ENCODE results near the gene P4HA1.
A peak's percentile ranks its signal among the peaks of the same experiment; 100 is the strongest.
"Not testable (repeated sequence)": the region's sequence is repeated elsewhere in the genome, so short reads cannot be mapped to it uniquely, and the experiment has no call there.

Gene P4HA1

DNA sequence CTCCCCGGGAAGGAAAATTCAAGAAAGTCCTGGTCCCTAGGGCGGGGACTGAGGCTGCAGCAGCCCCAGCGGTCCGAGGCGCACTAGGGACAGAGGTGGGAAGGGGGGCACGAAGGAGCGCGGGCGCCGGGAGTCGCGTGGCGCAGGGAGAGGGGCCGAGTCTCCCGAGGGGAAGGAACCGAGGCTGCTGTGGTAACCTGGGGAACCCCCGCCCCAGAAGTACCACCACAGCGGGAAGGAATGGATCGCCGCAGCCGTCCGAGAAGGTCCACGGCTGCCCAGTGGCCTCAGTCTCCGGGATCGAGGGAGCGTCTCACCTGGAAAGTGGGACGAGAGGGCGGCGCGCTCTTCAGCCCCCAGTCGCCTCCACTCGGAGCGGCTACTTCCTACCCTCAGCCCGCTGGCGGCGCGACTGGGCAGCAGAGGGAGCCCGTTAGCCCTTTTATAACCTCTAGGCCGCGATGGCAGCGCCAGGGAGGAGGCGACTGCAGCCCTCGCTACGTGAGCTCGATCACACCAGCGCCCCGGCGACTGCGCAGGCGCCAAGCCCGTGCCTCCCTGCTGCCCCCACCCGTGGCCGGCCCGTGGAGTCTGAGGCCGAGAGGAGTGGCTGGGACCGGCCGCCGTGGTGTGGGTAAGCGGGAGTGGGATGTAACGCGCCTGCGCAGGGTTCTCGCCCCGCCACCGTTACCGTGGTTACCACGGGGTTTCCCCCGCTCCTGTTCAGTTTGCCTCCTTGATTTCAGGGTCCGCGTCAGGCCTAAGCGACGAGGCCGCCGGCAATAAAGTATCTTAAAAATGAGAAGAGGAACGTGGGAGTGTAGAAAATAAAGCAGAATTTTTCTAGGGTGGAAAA, at the start of gene P4HA1:
TSS of gene P4HA1 (minus strand) at position 418 of the 856 bp plus-strand sequence. CDS start 21,983 bp downstream, outside the sequence.
- peak; percentile 78 to 93 for DNase-seq

DNA sequence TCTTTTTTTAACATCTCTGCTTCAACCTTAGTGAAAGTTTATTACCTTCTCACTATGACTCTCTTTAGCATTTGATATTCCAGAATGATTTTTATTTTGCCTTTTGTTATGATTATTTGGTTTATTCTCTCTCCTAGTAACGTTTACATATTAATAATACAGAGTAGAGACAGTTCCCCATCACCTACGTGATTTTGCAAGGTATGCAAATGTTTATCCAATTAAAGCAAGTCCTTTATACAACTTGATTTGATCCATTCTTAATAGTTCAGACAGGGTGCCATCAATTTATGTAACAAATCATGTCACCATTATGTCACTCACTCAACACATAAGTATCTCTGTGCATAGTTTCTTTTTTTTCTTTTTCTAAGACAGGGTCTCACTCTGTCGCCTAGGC, 44.9 kb upstream of the P4HA1 start:
- DNase-seq = no peak

DNA sequence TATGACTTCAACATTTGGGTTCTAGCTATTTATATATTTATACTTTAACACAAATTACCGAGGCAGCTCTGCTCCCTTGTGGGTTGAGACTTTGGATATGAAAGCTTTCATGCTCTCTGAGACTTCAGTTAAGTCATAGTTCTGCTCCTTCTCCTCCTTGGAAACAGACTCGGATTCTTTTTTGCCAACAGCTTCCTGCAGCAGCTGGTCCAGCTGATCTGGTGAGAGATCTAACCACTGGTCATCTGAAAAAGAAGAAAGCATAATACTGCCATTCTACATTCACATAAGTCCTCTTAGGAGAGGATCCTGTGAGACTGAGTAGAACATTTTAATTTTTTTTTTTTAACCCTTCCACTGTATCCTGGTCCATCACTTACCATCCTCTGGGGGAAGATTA, 42.6 kb upstream of the P4HA1 start:
- no peak for DNase-seq

DNA sequence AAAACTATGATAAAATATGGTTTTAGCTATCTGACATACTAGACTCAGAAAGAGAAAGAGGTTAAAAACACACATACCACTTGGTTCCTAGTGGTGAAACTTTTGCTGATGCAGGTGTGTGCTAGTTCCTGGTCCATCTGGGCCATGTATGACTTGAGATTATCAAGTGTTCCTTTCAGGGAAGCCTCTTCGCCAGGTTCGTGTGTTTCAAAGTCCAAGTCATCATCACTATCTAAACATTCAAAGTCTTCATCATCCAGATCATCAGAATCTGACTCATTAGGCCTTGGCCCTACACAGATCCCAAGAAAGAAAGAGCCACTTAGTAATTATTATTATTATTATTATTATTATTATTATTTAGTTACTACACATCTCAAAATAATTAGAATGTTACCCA, 40.0 kb upstream of the P4HA1 start:
- DNase-seq = no peak

DNA sequence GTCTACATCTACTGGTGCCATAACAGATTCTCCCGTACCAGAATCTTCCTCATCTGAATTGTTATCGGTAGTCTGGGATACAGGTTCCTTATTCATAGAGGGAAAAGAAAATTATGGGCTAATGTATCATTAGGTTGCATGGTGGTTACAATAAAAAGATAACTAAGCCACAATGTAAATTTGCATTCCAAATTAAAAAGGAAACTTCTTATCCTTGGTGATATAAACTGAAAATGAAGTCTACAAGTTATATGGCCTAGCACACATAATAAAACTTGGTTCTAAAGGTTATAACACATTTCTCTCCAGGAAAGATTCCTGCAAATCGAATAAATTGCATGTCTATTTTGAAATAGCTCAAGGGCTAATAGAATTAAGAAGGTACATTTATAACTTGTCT, 38.1 kb upstream of the P4HA1 start:
- no peak for DNase-seq

DNA sequence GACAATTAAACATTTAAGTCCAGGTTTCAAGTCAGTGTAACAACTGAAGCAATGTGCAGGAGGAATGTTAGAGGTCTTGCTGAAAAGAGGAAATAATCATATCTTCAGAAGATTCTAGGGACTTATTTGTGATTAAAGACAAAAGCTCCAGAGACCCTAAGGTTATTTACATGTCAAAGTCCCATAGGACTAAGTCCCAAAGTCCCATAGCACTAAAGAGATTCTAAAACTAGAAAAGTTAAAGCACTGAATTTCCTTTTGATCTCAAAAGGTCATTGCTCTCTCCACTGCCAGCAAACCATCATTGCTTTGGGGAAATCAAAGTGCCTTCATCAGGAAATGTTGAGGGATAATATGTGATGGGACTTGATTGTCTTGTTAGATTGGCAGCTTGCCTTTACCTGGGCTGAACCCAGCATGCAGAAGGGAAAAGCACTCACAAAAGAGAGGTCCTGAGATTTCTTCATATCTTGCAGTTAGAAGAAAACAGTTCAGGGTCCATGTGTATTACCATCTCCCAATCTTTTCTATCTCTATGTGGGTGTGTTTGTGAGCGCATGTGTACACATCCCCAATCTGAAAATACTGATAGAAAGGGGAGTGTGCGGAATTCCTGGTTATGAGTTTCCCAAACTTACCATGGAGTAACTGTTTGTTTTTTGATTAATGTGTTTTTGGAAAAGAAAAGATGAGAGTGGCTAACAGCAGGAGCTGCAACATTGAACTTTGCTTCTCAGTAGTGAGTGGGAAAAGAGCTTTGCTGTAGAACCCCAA, 35.4 kb upstream of the P4HA1 start:
- no peak for DNase-seq

DNA sequence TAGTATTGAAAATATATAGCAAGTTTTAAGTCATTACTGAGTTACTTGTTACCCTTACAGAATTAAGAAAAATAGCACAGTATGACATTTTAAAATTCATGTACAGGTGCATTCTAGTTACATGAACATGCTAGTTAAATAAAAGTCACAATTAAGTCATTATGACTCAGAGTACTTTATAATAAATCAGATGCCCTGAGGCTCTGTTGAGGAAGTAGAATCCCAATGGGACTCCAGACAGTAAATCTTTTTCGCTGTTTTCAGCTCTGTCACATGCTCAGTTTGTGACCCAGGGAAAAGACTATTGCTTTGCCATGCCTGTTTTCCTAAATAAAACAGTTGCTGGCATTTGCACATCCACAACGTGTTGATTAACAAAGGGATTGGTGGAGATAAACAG, 34.6 kb upstream of the P4HA1 start:
- no peak for DNase-seq

DNA sequence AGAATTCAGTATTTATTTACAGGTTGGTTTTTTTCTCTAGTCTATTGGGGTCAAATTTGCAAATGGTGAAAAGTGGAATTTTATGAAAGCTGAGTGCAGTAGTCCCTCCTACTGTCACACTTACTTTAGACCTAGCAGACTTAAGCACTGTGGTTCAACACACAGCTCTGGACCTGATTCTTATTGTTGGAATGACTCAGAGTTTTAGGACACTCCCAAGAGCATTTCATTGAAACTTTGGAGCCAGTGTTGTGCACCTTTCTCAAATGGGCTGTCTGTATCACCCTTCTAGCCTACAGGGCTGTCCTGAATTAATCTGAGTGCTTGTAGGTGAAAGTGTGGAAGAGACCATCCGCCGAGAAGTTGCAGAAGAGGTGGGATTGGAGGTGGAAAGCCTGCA, 29.7 kb upstream of the P4HA1 start:
- DNase-seq = no peak

DNA sequence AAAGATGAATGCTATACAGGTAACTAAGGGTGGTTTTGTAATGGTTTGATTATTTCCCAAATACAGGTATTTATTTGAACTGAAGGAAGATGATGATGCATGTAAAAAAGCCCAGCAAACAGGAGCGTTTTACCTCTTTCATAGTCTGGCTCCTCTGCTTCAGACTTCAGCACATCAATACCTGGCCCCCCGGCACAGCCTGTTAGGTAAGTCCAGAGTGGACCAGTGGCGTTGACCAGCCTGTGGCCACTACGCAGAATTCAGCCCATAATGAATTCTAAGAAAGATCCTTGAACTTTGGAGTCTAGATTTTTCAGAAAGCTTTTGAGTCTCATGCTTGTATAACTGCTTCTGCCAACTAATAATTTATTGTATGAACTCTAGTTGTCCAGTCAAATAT, 23.3 kb upstream of the P4HA1 start:
- DNase-seq = no peak

DNA sequence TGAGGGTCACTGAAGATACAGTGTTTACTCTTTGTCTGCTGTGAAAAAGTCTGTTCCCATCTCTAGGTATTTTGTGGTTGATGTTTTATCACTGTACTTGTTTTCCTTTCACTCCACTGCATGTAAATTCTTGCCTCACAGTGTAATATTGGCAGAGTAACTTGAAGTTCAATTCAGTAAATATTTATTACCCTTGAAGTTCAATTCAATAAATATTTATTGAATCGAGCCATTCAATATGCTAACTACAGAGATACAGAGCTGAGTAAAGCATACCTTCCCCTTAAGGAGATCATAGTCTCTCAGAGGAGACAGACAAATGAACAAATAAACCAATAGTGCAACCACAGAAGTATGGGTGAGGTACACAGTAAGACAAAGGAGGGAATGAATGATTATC, 22.8 kb upstream of the P4HA1 start:
- DNase-seq = no peak

DNA sequence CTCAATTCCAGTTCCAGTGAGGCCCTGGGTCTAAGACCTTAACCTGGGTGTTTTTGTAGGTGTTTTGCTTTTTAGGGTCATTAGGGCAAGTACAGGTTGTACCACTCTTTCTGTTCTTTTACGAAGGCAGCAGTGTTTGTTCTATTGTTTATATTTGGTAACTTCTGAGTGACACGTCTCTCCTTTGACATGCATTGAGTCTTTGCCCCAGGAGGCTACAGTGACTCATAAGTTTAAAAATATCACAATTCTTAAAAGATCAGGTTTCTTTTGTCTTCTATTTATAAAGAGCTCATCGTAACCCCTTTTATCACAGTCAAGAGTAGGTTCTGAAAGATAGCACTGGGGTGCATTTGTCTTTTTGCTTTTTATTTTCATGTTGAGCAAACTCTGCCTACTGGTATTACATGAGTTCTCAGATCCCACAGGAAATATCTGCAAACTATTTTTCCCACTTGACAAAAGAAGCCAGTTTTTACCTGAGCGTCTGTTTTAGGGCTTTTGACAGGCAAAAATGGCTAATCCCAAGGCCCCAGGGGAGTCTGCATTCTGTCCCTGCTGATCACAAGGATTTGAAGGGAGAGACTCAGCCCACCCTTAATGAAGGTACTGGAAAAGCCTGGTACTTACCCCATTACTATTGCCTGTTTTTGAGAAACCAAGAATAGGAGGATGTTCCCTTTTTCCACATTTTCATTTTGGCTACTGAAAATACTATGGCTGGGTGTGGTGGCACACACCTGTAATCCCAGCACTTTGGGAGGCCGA, 21.5 kb upstream of the P4HA1 start:
- DNase-seq = no peak

DNA sequence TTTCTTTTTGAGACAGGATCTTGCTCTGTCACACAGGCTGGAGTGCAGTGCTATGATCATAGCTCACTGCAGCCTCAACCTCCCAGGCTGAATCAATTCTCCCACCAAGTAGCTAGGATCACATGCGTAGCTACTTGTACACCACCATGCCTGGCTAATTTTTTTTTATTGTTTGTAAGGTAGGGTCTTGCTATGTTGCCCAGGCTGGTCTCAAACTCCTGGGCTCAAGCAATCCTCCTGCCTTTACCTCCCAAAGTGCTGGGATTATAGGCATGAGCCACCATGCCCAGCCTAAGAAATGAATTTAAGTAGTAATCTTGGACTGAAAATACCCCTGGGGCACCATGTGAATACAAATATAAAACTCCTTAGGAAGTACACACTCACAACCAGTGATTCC, 19.4 kb upstream of the P4HA1 start:
- no peak for DNase-seq

DNA sequence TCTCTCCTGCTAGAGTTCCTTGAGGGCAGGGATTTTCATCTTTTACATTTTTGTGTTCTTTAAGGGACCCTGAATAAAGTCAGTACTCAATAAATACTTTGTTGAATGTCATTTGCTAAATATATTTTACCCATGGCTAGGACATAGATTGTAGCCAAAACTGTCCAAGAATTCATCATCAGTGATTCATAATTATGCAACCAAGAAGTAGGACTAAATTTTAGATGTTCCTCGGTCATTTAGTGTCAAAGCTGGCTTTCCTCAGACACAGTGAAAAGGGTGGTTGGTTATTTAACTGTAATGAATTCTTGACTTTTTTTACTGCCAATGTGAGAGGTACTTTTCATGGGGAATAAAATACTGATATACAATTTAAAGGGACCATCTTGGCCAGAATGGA, 16.9 kb upstream of the P4HA1 start:
- no peak for DNase-seq

DNA sequence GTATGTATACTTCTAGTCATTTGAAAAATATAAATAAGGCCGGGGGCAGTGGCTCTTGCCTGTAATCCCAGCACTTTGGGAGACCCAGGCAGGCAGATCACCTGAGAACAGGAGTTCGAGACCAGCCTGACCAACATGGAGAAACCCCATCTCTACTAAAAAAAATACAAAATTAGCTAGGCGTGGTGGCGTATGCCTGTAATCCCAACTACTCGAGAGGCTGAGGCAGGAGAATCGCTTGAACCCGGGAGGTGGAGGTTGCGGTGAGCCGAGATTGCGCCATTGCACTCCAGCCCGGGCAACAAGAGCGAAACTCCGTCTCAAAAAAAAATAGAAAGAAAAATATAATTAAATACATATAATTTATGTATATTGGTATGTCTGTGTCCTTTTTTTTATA, 15.4 kb upstream of the P4HA1 start:
- DNase-seq = not testable (repeated sequence)

DNA sequence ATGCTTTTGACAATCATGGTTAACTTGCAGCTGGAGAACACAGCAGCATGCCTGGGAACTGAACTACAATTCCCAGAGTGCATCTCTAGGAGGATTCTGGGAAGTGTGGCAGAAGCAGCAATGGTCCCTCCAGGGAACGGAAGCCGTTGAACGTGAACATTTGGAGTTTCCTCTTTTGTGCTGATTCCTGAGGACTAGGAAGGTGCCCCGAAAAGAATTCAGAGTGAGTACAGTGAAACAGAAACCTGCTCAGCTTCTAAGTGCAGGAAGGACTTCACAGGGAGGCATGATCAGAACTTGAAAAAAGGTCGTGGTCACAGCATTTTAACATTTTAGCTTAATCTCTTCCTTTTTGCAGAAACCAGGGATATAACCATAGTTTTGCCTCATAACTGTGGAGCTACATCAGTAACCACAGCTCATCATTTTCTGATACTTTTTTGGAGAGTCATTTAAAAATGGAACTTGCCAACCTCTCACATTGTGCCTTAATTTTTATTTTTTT, 13.7 kb upstream of the P4HA1 start, which contains the start of gene NUDT13:
TSS of gene NUDT13 (plus strand) at position 111 of the 505 bp plus-strand sequence. CDS start 3,911 bp downstream, outside the sequence.
- peak in 1 of 2 experiments; percentile 43 for DNase-seq

DNA sequence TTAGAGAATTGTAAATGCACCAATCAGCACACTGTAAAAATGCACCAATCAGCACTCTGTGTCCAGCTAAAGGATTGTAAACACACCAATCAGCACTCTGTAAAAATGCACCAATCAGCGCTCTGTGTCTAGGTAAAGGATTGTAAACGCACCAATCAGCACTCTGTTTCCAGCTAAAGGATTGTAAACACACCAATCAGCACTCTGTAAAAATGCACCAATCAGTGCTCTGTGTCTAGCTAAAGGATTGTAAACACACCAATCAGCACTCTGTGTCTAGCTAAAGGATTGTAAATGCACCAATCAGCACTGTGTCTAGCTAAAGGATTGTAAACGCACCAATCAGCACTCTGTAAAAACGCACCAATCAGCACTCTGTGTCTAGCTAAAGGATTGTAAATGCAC, 12.6 kb upstream of the P4HA1 start:
- not testable (repeated sequence) for DNase-seq

DNA sequence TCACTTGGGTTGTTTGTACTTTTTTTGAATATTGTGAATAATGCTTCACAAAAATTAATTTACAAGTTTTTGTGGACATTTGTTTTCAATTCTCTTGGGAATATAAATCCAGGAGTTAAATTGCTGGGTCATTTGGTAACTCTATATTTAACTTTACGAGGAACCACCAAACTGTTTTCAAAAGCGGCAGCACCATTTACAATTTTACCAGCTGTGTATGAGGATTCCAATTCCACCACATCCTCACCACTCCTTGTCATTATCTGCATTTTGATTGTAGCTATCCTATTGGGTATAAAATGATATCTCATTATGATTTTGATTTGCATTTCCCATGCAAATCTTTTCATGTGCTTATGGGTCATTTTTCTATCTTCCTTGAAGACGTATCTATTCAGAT, 9.6 kb upstream of the P4HA1 start:
- DNase-seq = no peak

DNA sequence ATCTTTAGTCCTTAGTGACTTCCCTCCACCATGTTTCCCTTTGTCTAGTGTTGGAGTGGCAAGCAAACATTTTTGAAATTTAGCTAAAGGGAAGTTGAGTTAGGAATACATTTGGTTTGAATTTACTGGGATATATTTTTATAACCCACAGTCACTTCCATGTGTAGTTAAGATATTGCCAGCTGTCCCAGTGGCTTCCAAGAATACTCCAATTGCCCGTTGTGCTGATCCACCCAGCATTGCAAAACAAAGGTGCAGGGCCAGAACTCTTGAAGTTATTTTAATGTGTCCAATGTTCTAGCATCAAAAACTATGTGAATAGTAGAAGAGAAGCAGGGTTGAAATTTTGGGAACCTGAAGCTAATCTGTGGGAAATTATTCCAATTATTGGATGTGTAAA, 2.5 kb upstream of the P4HA1 start:
- no peak for DNase-seq

DNA sequence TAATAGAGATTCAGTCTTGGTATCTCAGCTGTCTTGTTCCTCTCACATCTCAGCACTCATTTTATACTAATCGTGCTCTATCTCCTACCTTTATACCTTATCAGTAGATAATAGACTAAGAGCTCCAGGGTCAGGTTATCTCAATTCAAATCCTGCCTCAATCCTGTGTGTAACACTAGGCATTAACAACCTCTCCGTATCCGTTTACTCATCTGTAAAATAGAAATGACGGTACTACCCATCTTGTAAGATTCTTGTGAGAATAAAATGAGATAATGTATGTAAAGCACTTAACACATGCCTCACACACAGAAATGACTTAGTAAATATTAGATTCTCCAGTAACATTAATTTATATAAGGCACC, 622 bp upstream of the P4HA1 start:
- DNase-seq = peak in 1 of 2 experiments; percentile 58

DNA sequence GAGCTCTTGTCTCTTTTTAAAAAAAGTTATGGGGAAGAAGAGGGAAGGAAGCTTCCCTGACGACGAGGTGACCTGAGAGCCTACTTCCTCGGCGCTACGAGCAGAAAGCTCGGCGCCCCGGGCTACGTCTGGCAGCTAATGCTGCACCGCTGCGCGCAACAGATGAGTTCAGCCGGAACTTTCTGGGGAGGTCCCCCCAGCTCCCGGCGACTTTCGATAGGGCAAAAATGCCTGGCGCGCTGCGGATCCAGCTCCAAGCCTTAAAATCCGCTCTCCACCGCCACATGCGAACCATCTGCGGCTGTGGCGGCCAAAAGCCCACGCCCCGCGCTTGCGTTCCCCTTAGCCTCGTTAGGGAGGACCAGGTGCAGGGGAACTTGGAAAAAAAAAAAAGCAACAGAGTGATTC, 621 bp downstream of the P4HA1 start:
- DNase-seq = no peak

DNA sequence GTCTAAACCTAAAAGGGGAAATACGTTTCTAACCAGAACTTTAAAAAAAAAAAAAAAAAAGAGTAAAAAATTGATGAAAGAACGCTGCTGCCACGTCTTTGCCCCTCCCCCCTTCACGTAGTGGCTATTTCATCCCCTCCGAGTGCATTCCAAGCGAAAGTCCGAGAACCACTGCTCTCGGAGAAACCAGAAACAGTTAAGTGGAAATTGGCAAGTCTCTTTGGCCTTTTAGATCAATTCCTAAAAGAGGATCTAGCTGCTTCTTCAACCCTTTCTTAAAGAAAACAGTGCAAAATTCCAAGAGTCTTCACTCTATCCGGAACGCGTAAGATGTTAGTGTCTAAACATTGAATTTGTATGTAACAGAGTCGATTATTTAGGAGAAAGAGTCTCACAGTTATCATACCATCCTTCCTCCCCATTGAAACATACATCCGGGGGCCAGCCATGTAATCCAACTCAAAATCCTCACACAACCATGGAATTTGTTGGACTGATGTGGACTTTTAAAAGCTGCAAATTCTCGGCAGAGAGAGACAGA, 1.1 kb downstream of the P4HA1 start:
- peak in 1 of 2 experiments; percentile 27 for DNase-seq

DNA sequence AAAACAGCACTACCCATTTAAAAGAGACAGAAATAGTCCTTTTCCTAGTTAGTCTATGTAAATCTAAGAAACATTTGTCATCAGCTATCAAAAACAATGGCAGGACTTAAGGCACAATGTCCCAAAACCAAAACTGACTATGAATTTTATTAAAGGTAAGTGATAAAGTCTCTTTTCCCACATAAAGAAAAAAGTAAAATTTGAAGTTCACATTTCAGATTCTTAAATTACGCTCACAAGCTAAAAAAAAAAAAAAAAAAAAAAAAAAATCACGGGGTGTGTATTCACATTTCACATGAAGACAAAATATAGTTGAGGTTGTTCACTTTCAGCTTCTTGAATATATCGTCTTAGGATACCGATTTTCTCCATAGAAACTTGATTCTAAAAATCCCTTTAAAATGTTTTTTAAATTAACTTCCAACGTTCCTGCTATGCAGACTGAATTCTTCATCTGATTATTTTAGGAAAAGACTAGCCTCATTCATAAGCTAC, 1.6 kb downstream of the P4HA1 start:
- DNase-seq = no peak

Data from cerebellar nuclear complex (tissue), 1 donor.